ENCODE data around the gene UGT1A6.

Gene UGT1A6

GRCh38 chr2:233684640-233685039 is 8.1 kb upstream of the UGT1A6 start:
- H3K27me3 ChIP-seq (ENCODE audit: control insufficient read depth in 1 of 2, insufficient read depth in 2 of 2, low read length in 2 of 2), result peaks cover 0 to 2% of the 10 kb centered on the region in 2 donors
- no peak overlapping the region for H3K27ac ChIP-seq (ENCODE audit: low read length)
- no peak overlapping the region for H3K4me3 ChIP-seq (ENCODE audit: low read length in 2 of 2)
- no peaks in the 10 kb centered on the region for H3K9me3 ChIP-seq (ENCODE audit: control insufficient read depth in 2 of 2, low read length in 2 of 2)
- no peaks in the 10 kb centered on the region for H3K4me1 ChIP-seq (ENCODE audit: control insufficient read depth, insufficient read depth, low read length)
- H3K9ac ChIP-seq (ENCODE audit: low read length in 2 of 2), result no peak overlapping the region
- H3K36me3 ChIP-seq (ENCODE audit: control insufficient read depth in 2 of 2, insufficient read depth in 2 of 2, low read length in 2 of 2), result no peaks in the 10 kb centered on the region

- H3K27me3 ChIP-seq (ENCODE audit: control insufficient read depth in 1 of 2, insufficient read depth in 2 of 2, low read length in 2 of 2), result no peaks in the 10 kb centered on the region
- no peaks in the 10 kb centered on the region for H3K36me3 ChIP-seq (ENCODE audit: control insufficient read depth in 2 of 2, insufficient read depth in 2 of 2, low read length in 2 of 2)
- no peak overlapping the region for H3K27ac ChIP-seq (ENCODE audit: low read length)
- H3K9ac ChIP-seq (ENCODE audit: low read length in 2 of 2), result no peak overlapping the region
- no peaks in the 10 kb centered on the region for H3K9me3 ChIP-seq (ENCODE audit: control insufficient read depth in 2 of 2, low read length in 2 of 2)
- H3K4me3 ChIP-seq (ENCODE audit: low read length in 2 of 2), result no peak overlapping the region
- no peaks in the 10 kb centered on the region for H3K4me1 ChIP-seq (ENCODE audit: control insufficient read depth, insufficient read depth, low read length)
Measured at GRCh38 chr2:233686928-233687327, 5.8 kb upstream of the UGT1A6 start.

- Histone ChIP-seq H3K4me3 (ENCODE audit: low read length in 2 of 2) (no peak overlapping the region), H3K9ac (ENCODE audit: low read length in 2 of 2) (no peak overlapping the region), H3K4me1 (ENCODE audit: control insufficient read depth, insufficient read depth, low read length) (no peaks in the 10 kb centered on the region), H3K9me3 (ENCODE audit: control insufficient read depth in 2 of 2, low read length in 2 of 2) (no peaks in the 10 kb centered on the region), H3K36me3 (ENCODE audit: control insufficient read depth in 2 of 2, insufficient read depth in 2 of 2, low read length in 2 of 2) (no peaks in the 10 kb centered on the region), H3K27ac (ENCODE audit: low read length) (no peak overlapping the region), H3K27me3 (ENCODE audit: control insufficient read depth in 1 of 2, insufficient read depth in 2 of 2, low read length in 2 of 2) (peaks cover 0 to under 1% of the 10 kb centered on the region in 2 donors)
Measured at GRCh38 chr2:233688341-233688740, 4.3 kb upstream of the UGT1A6 start.

- Histone ChIP-seq H3K27ac (ENCODE audit: low read length) (no peak overlapping the region), H3K27me3 (ENCODE audit: control insufficient read depth in 1 of 2, insufficient read depth in 2 of 2, low read length in 2 of 2) (peaks cover 0 to 2% of the 10 kb centered on the region in 2 donors), H3K9me3 (ENCODE audit: control insufficient read depth in 2 of 2, low read length in 2 of 2) (no peaks in the 10 kb centered on the region), H3K4me3 (ENCODE audit: low read length in 2 of 2) (no peak overlapping the region), H3K36me3 (ENCODE audit: control insufficient read depth in 2 of 2, insufficient read depth in 2 of 2, low read length in 2 of 2) (no peaks in the 10 kb centered on the region), H3K9ac (ENCODE audit: low read length in 2 of 2) (no peak overlapping the region), H3K4me1 (ENCODE audit: control insufficient read depth, insufficient read depth, low read length) (no peaks in the 10 kb centered on the region)
Measured at GRCh38 chr2:233689031-233689430, 3.7 kb upstream of the UGT1A6 start.

GRCh38 chr2:233689501-233689900 is 3.2 kb upstream of the UGT1A6 start:
- H3K4me3 ChIP-seq (ENCODE audit: low read length in 2 of 2), result no peak overlapping the region
- no peaks in the 10 kb centered on the region for H3K4me1 ChIP-seq (ENCODE audit: control insufficient read depth, insufficient read depth, low read length)
- H3K9me3 ChIP-seq (ENCODE audit: control insufficient read depth in 2 of 2, low read length in 2 of 2), result no peaks in the 10 kb centered on the region
- H3K9ac ChIP-seq (ENCODE audit: low read length in 2 of 2), result no peak overlapping the region
- H3K27me3 ChIP-seq (ENCODE audit: control insufficient read depth in 1 of 2, insufficient read depth in 2 of 2, low read length in 2 of 2), result peaks cover 0 to 2% of the 10 kb centered on the region in 2 donors
- H3K27ac ChIP-seq (ENCODE audit: low read length), result no peak overlapping the region
- no peaks in the 10 kb centered on the region for H3K36me3 ChIP-seq (ENCODE audit: control insufficient read depth in 2 of 2, insufficient read depth in 2 of 2, low read length in 2 of 2)

GRCh38 chr2:233690444-233690843 is 2.2 kb upstream of the UGT1A6 start:
- H3K9me3 ChIP-seq (ENCODE audit: control insufficient read depth in 2 of 2, low read length in 2 of 2), result no peaks in the 10 kb centered on the region
- no peak overlapping the region for H3K9ac ChIP-seq (ENCODE audit: low read length in 2 of 2)
- no peak overlapping the region for H3K27ac ChIP-seq (ENCODE audit: low read length)
- H3K36me3 ChIP-seq (ENCODE audit: control insufficient read depth in 2 of 2, insufficient read depth in 2 of 2, low read length in 2 of 2), result no peaks in the 10 kb centered on the region
- no peaks in the 10 kb centered on the region for H3K4me1 ChIP-seq (ENCODE audit: control insufficient read depth, insufficient read depth, low read length)
- peaks cover 0 to 2% of the 10 kb centered on the region in 2 donors for H3K27me3 ChIP-seq (ENCODE audit: control insufficient read depth in 1 of 2, insufficient read depth in 2 of 2, low read length in 2 of 2)
- no peak overlapping the region for H3K4me3 ChIP-seq (ENCODE audit: low read length in 2 of 2)

GRCh38 chr2:233691443-233692433 is 952 bp upstream of the UGT1A6 start:
- H3K36me3 ChIP-seq (ENCODE audit: control insufficient read depth in 2 of 2, insufficient read depth in 2 of 2, low read length in 2 of 2), result no peaks in the 10 kb centered on the region
- no peak overlapping the region for H3K9ac ChIP-seq (ENCODE audit: low read length in 2 of 2)
- no peak overlapping the region for H3K4me3 ChIP-seq (ENCODE audit: low read length in 2 of 2)
- H3K4me1 ChIP-seq (ENCODE audit: control insufficient read depth, insufficient read depth, low read length), result no peaks in the 10 kb centered on the region
- no peak overlapping the region for H3K27ac ChIP-seq (ENCODE audit: low read length)
- H3K27me3 ChIP-seq (ENCODE audit: control insufficient read depth in 1 of 2, insufficient read depth in 2 of 2, low read length in 2 of 2), result peaks cover 0 to 2% of the 10 kb centered on the region in 2 donors
- H3K9me3 ChIP-seq (ENCODE audit: control insufficient read depth in 2 of 2, low read length in 2 of 2), result no peaks in the 10 kb centered on the region

GRCh38 chr2:233693963-233694362 is 1.3 kb downstream of the UGT1A6 start:
- Histone ChIP-seq H3K27ac (ENCODE audit: low read length) (no peak overlapping the region), H3K4me3 (ENCODE audit: low read length in 2 of 2) (no peak overlapping the region), H3K4me1 (ENCODE audit: control insufficient read depth, insufficient read depth, low read length) (no peaks in the 10 kb centered on the region), H3K9ac (ENCODE audit: low read length in 2 of 2) (no peak overlapping the region), H3K27me3 (ENCODE audit: control insufficient read depth in 1 of 2, insufficient read depth in 2 of 2, low read length in 2 of 2) (peaks cover 0 to 2% of the 10 kb centered on the region in 2 donors), H3K36me3 (ENCODE audit: control insufficient read depth in 2 of 2, insufficient read depth in 2 of 2, low read length in 2 of 2) (no peaks in the 10 kb centered on the region), H3K9me3 (ENCODE audit: control insufficient read depth in 2 of 2, low read length in 2 of 2) (no peaks in the 10 kb centered on the region)

- no peak overlapping the region for H3K27ac ChIP-seq (ENCODE audit: low read length)
- no peak overlapping the region for H3K9ac ChIP-seq (ENCODE audit: low read length in 2 of 2)
- H3K4me1 ChIP-seq (ENCODE audit: control insufficient read depth, insufficient read depth, low read length), result no peaks in the 10 kb centered on the region
- H3K27me3 ChIP-seq (ENCODE audit: control insufficient read depth in 1 of 2, insufficient read depth in 2 of 2, low read length in 2 of 2), result no peaks in the 10 kb centered on the region
- H3K4me3 ChIP-seq (ENCODE audit: low read length in 2 of 2), result no peak overlapping the region
- no peaks in the 10 kb centered on the region for H3K36me3 ChIP-seq (ENCODE audit: control insufficient read depth in 2 of 2, insufficient read depth in 2 of 2, low read length in 2 of 2)
- H3K9me3 ChIP-seq (ENCODE audit: control insufficient read depth in 2 of 2, low read length in 2 of 2), result no peaks in the 10 kb centered on the region
Measured at GRCh38 chr2:233698740-233699139, 6.0 kb downstream of the UGT1A6 start.

GRCh38 chr2:233699424-233700027 is 6.8 kb downstream of the UGT1A6 start:
- no peak overlapping the region for H3K27ac ChIP-seq (ENCODE audit: low read length)
- no peaks in the 10 kb centered on the region for H3K36me3 ChIP-seq (ENCODE audit: control insufficient read depth in 2 of 2, insufficient read depth in 2 of 2, low read length in 2 of 2)
- H3K9ac ChIP-seq (ENCODE audit: low read length in 2 of 2), result no peak overlapping the region
- H3K4me1 ChIP-seq (ENCODE audit: control insufficient read depth, insufficient read depth, low read length), result no peaks in the 10 kb centered on the region
- no peaks in the 10 kb centered on the region for H3K27me3 ChIP-seq (ENCODE audit: control insufficient read depth in 1 of 2, insufficient read depth in 2 of 2, low read length in 2 of 2)
- H3K9me3 ChIP-seq (ENCODE audit: control insufficient read depth in 2 of 2, low read length in 2 of 2), result no peaks in the 10 kb centered on the region
- H3K4me3 ChIP-seq (ENCODE audit: low read length in 2 of 2), result no peak overlapping the region

All from stomach smooth muscle (tissue), 2 donors.